Endodermal cell (in vitro differentiated cells): ENCODE measurements around the gene CAMTA1. TPM values are rescaled to one million over a fixed set of nuclear protein-coding genes. Genes with fewer than 3 reads are reported as not detected.

Source experiments
- DNase-seq: peaks from one replicate; pipeline ENCODE4 v3.0.0-alpha.2; 2017
- H3K27ac ChIP-seq: 2 replicates; pipeline ENCODE4 v1.5.1; 2013; ENCODE audit warnings: mild to moderate bottlenecking, low read depth, low read length, moderate library complexity
- H3K27me3 ChIP-seq: 2 replicates; pipeline ENCODE4 v1.6.1; 2013; ENCODE audit warnings: mild to moderate bottlenecking, low read length, moderate library complexity; ENCODE audit not compliant: insufficient read depth, control insufficient read depth, poor library complexity, severe bottlenecking
- H3K36me3 ChIP-seq: 2 replicates; pipeline ENCODE4 v1.7.0; 2013; ENCODE audit warnings: mild to moderate bottlenecking, low read length, moderate library complexity; ENCODE audit not compliant: control insufficient read depth, insufficient read depth
- H3K4me1 ChIP-seq: one replicate; pipeline ENCODE4 v1.7.0; 2013; ENCODE audit warnings: low read length; ENCODE audit not compliant: control insufficient read depth, insufficient read depth
- H3K4me3 ChIP-seq: 2 replicates; pipeline ENCODE4 v1.5.1; 2013; ENCODE audit warnings: mild to moderate bottlenecking, low read length, moderate library complexity
- H3K9ac ChIP-seq: 2 replicates; pipeline ENCODE4 v1.6.1; 2013; ENCODE audit warnings: mild to moderate bottlenecking, low read length, moderate library complexity; ENCODE audit not compliant: poor library complexity, severe bottlenecking; ENCODE audit errors: extremely low read depth
- H3K9me3 ChIP-seq: 2 replicates; pipeline ENCODE4 v1.6.1; 2013; ENCODE audit warnings: mild to moderate bottlenecking, low read length, moderate library complexity; ENCODE audit not compliant: control insufficient read depth
- H3K27ac Mint-ChIP-seq: 2 replicates; pipeline ENCODE4 v1.8.0; 2020; ENCODE audit warnings: mixed read lengths
- H3K27me3 Mint-ChIP-seq: 2 replicates; pipeline ENCODE4 v1.8.0; 2021; ENCODE audit warnings: mild to moderate bottlenecking, mixed read lengths; ENCODE audit not compliant: insufficient read depth
- H3K36me3 Mint-ChIP-seq: 2 replicates; pipeline ENCODE4 v1.8.0; 2020; ENCODE audit warnings: low read depth, mixed read lengths
- H3K4me1 Mint-ChIP-seq: 2 replicates; pipeline ENCODE4 v1.8.0; 2020; ENCODE audit warnings: mixed read lengths
- H3K4me3 Mint-ChIP-seq: 2 replicates; pipeline ENCODE4 v1.8.0; 2020; ENCODE audit warnings: mild to moderate bottlenecking, moderate library complexity, mixed read lengths
- H3K9me3 Mint-ChIP-seq: 2 replicates; pipeline ENCODE4 v1.8.0; 2020; ENCODE audit warnings: mild to moderate bottlenecking, mixed read lengths
- WGBS, 2 experiments: methylation state at CpG; one replicate each; pipeline versions ENCODE4 v1.1.5 to v1.1.7; 2013; ENCODE audit warnings: missing lambda C conversion rate in 2 of 2, mixed read lengths in 1 of 2; ENCODE audit not compliant: insufficient coverage in 1 of 2, insufficient read length in 1 of 2; 5-methylcytosine and 5-hydroxymethylcytosine counted together
- total RNA-seq, 2 donors: library from RNA; stranded (reverse); fragmentation: NEBNext Ultra II Directional in 1 of 2; extraction: Animal tissue kit (Norgen Biotek cat#: 25700) in 1 of 2; gene quantifications; 2 replicates in 1 of 2; 3 replicates in 1 of 2; pipeline ENCODE4 v1.2.1, GENCODE V29; 2021
- TF ChIP-seq, protein P1 (sequence below): fragments of 200-600 bp; sonication (generic); conservative IDR thresholded peaks from 2 replicates; pipeline ENCODE4 v1.5.0; 2021; ENCODE audit warnings: antibody characterized with exemption, mild to moderate bottlenecking

The CAMTA1 gene
- total RNA-seq, 2 donors from 2014 or later, result 123 to 137 TPM

DNA sequence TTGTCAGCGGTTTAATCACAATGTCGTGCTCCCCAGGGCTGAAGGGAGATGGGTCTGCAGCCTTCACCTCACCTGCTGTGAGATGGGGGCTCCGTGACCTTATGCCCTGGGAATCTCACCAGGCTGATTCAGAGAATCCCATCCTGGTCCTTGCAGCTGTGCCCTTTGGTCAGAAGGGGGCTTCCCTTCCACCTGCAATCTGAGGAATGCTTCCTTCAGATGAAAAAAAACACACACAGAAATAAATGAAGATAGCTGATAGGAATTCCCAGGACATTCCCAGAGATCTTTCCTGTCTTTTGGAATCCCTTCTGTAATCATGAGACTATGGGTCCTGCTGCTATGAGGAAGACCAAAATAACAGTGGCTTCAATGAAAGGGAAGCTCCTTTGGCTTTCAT lies 858.8 kb downstream of the CAMTA1 start:
- no peak overlapping the region for H3K4me3 Mint-ChIP-seq
- no peaks in the 10 kb centered on the region for H3K9me3 ChIP-seq
- no peaks in the 10 kb centered on the region for H3K36me3 ChIP-seq
- peaks cover 3% of the 10 kb centered on the region for H3K4me1 ChIP-seq
- H3K4me3 ChIP-seq, result no peak overlapping the region
- H3K4me1 Mint-ChIP-seq, result peaks cover 6% of the 10 kb centered on the region
- TF ChIP-seq, protein P1, sequence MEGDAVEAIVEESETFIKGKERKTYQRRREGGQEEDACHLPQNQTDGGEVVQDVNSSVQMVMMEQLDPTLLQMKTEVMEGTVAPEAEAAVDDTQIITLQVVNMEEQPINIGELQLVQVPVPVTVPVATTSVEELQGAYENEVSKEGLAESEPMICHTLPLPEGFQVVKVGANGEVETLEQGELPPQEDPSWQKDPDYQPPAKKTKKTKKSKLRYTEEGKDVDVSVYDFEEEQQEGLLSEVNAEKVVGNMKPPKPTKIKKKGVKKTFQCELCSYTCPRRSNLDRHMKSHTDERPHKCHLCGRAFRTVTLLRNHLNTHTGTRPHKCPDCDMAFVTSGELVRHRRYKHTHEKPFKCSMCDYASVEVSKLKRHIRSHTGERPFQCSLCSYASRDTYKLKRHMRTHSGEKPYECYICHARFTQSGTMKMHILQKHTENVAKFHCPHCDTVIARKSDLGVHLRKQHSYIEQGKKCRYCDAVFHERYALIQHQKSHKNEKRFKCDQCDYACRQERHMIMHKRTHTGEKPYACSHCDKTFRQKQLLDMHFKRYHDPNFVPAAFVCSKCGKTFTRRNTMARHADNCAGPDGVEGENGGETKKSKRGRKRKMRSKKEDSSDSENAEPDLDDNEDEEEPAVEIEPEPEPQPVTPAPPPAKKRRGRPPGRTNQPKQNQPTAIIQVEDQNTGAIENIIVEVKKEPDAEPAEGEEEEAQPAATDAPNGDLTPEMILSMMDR, result peak; percentile 58
- H3K9ac ChIP-seq, result no peak overlapping the region
- DNase-seq, result no peak
- H3K27ac Mint-ChIP-seq, result no peak overlapping the region
- WGBS, 2 experiments, result 84 to 85% methylated on average over 3 of the region's 3 CpGs
- H3K9me3 Mint-ChIP-seq, result no peaks in the 10 kb centered on the region
- H3K27ac ChIP-seq, result no peak overlapping the region
- no peaks in the 10 kb centered on the region for H3K36me3 Mint-ChIP-seq
- no peaks in the 10 kb centered on the region for H3K27me3 Mint-ChIP-seq
- no peaks in the 10 kb centered on the region for H3K27me3 ChIP-seq

DNA sequence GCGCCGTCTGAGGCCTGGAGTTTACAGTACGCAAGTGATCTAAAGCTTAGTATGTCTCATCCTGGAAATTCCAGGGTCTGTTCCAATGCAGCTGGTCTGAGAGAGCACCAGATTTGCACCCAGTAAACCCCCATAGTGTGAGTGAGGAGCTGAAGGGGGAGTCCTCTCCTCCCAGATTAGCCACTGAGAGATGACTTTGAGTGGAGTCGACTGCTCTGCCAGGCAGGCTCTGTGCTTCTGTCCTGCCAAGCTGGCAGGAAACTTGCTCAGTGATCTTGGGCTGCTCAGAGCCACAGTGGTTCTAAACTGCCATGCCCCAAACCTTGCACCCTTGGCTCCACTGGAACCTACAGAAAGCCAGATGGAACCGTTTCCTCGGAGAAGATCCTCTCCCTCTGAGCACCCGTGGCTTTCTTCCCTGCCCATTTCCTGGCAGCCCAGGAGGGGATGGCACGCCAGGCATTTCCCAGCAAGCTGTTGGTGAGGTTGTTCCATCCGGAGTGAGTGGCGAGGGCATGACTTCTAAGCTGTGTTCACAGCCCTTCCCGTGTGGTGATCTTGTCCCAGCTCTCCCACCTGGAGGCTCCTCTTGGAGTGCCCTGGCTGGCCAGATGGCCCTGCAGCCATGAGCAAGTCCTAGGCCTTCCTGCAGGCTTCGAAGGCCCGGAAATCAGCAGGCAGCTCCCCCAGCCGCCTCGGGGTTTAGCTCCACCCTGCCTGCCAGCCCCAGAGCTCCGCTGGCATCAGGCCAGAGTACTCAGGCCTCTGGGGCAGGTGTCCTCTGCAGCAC lies 859.9 kb downstream of the CAMTA1 start:
- Histone ChIP-seq H3K27me3 (no peaks in the 10 kb centered on the region), H3K9ac (no peak overlapping the region), H3K4me3 (no peak overlapping the region), H3K36me3 (no peaks in the 10 kb centered on the region), H3K27ac (no peak overlapping the region), H3K9me3 (no peaks in the 10 kb centered on the region), H3K4me1 (peaks cover 3% of the 10 kb centered on the region)
- Mint-ChIP-seq H3K27ac (no peak overlapping the region), H3K9me3 (no peaks in the 10 kb centered on the region), H3K27me3 (no peaks in the 10 kb centered on the region), H3K4me1 (peaks cover 6% of the 10 kb centered on the region), H3K36me3 (no peaks in the 10 kb centered on the region), H3K4me3 (no peak overlapping the region)
- DNase-seq, result no peak
- TF ChIP-seq, protein P1, result no peak
- 93 to 94% methylated on average over 16 of the region's 16 CpGs for WGBS, 2 experiments

DNA sequence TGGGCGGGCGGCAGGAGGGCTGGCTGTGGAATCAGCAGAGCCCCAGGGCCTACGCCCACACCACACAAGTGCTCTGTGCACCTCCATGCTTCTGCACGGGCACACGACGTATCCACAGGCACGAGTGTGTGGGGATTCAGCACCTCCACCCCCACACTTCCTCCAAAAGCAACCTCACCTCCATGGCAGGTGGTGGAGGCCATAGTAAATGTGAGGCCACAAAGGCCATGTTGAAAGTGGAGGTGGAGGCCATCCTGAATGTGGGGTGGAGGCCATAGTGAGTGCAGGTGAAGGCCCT lies 860.4 kb downstream of the CAMTA1 start:
- no peak for DNase-seq
- H3K4me3 Mint-ChIP-seq, result no peak overlapping the region
- H3K4me1 Mint-ChIP-seq, result peaks cover 6% of the 10 kb centered on the region
- no peak overlapping the region for H3K9ac ChIP-seq
- H3K36me3 Mint-ChIP-seq, result no peaks in the 10 kb centered on the region
- H3K36me3 ChIP-seq, result no peaks in the 10 kb centered on the region
- TF ChIP-seq, protein P1, result no peak
- no peak overlapping the region for H3K4me3 ChIP-seq
- peaks cover 3% of the 10 kb centered on the region for H3K4me1 ChIP-seq
- H3K9me3 Mint-ChIP-seq, result no peaks in the 10 kb centered on the region
- H3K27ac Mint-ChIP-seq, result no peak overlapping the region
- no peak overlapping the region for H3K27ac ChIP-seq
- no peaks in the 10 kb centered on the region for H3K27me3 ChIP-seq
- H3K27me3 Mint-ChIP-seq, result no peaks in the 10 kb centered on the region
- H3K9me3 ChIP-seq, result no peaks in the 10 kb centered on the region
- WGBS, 2 experiments, result 95 to 100% methylated on average over 3 to 7 of the region's 7 CpGs
